Activated gamma-delta T cell treated with anti-CD3 and anti-CD28 coated beads, Interleukin-2, amount 50 U/mL, for 16 hours (primary cell): Measurements from ENCODE around the gene FEM1A.

Source experiments
- DNase-seq: peaks from one replicate; pipeline ENCODE4 v3.0.0-alpha.2; 2020; ENCODE audit warnings: low read depth

FEM1A gene

GRCh38 chr19:4847190-4847973 lies 55.8 kb downstream of the FEM1A start:
- DNase-seq, result no peak

GRCh38 chr19:4849019-4849418 lies 57.5 kb downstream of the FEM1A start:
- no peak for DNase-seq
